ENCODE results near the gene VCL. TPM values are rescaled to one million over a fixed set of nuclear protein-coding genes. Genes with fewer than 3 reads are reported as not detected.
"Not testable (repeated sequence)": the region's sequence is repeated elsewhere in the genome, so short reads cannot be mapped to it uniquely, and the experiment has no call there.

The VCL gene
- total and polyA plus RNA-seq, 4 donors, result 4.3 to 37.8 (median 17.3) TPM

DNA sequence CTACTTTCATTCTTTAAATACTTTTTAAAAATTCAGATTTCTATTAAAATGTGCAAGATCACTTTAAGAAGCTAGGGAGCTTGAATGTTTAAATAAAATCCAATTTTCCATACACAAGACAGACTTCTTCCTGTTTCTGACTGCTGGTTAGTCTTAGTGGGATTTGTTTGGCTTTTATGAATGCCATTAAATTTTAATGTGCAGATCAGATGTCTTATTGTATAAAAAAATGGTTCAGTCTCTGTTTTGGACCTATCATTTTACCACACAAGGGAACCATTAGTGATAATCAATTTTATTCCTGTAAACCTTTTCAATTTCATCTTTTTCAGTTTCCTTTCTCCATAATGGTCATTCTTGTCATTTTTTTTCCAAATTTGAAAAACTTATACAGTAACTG lies 63.2 kb downstream of the VCL start:
- H3K27ac ChIP-seq (ENCODE audit: low read depth in 1 of 2, low read length in 2 of 2), result no peak overlapping the region
- H3K27me3 ChIP-seq (ENCODE audit: control insufficient read depth in 4 of 4, insufficient read depth in 4 of 4, low read length in 3 of 4), result no peaks in the 10 kb centered on the region
- H3K4me3 ChIP-seq (ENCODE audit: low read depth in 1 of 3, low read length in 3 of 3), result no peak overlapping the region
- no peaks in the 10 kb centered on the region for H3K9me3 ChIP-seq (ENCODE audit: control insufficient read depth in 4 of 4, low read length in 3 of 4)
- TF ChIP-seq HNF4A (conservative IDR thresholded peaks at IDR 0.05) (no peak), TAF1 (conservative IDR thresholded peaks at IDR 0.05) (no peak), JUND (IDR thresholded peaks at IDR 0.05) (no peak), MAX (IDR thresholded peaks at IDR 0.05) (no peak), RAD21 (IDR thresholded peaks at IDR 0.05) (no peak), SP1 (IDR thresholded peaks at IDR 0.05) (no peak), NR2F2 (IDR thresholded peaks at IDR 0.05) (no peak), YY1 (IDR thresholded peaks at IDR 0.05) (no peak), FOXA2 (IDR thresholded peaks at IDR 0.05) (no peak)
- TF ChIP-seq, protein P1, sequence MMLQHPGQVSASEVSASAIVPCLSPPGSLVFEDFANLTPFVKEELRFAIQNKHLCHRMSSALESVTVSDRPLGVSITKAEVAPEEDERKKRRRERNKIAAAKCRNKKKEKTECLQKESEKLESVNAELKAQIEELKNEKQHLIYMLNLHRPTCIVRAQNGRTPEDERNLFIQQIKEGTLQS (IDR thresholded peaks at IDR 0.05), result no peak
- H3K4me1 ChIP-seq (ENCODE audit: control insufficient read depth in 4 of 4, insufficient read depth in 4 of 4, low read length in 3 of 4), result peaks cover 0 to 10% (median 1%) of the 10 kb centered on the region in 4 donors
- DNase-seq (ENCODE audit: low spot score), result no peak
- H3K9ac ChIP-seq (ENCODE audit: low read depth in 1 of 2, low read length in 2 of 2), result no peak overlapping the region
- H3K36me3 ChIP-seq (ENCODE audit: control insufficient read depth in 4 of 4, insufficient read depth in 3 of 4, low read depth in 1 of 4, low read length in 3 of 4), result no peaks in the 10 kb centered on the region

GRCh38 chr10:74061978-74062377 lies 64.1 kb downstream of the VCL start:
- WGBS, result 97% methylated on average over 2 of the region's 2 CpGs
- not testable (repeated sequence) for H3K27ac ChIP-seq (ENCODE audit: low read depth in 1 of 2, low read length in 2 of 2); H3K36me3 ChIP-seq (ENCODE audit: control insufficient read depth in 4 of 4, insufficient read depth in 3 of 4, low read depth in 1 of 4, low read length in 3 of 4)

GRCh38 chr10:74063256-74063655 lies 65.3 kb downstream of the VCL start:
- H3K4me3 ChIP-seq (ENCODE audit: low read depth in 1 of 3, low read length in 3 of 3), result no peak overlapping the region
- no peaks in the 10 kb centered on the region for H3K27me3 ChIP-seq (ENCODE audit: control insufficient read depth in 4 of 4, insufficient read depth in 4 of 4, low read length in 3 of 4)
- H3K36me3 ChIP-seq (ENCODE audit: control insufficient read depth in 4 of 4, insufficient read depth in 3 of 4, low read depth in 1 of 4, low read length in 3 of 4), result no peaks in the 10 kb centered on the region
- no peaks in the 10 kb centered on the region for H3K9me3 ChIP-seq (ENCODE audit: control insufficient read depth in 4 of 4, low read length in 3 of 4)
- no peak for DNase-seq (ENCODE audit: low spot score)
- H3K4me1 ChIP-seq (ENCODE audit: control insufficient read depth in 4 of 4, insufficient read depth in 4 of 4, low read length in 3 of 4), result peaks cover 0 to 8% (median 4%) of the 10 kb centered on the region in 4 donors
- H3K27ac ChIP-seq (ENCODE audit: low read depth in 1 of 2, low read length in 2 of 2), result no peak overlapping the region
- TF ChIP-seq FOXA2 (IDR thresholded peaks at IDR 0.05), result no peak
- no peak overlapping the region for H3K9ac ChIP-seq (ENCODE audit: low read depth in 1 of 2, low read length in 2 of 2)

More at GRCh38 chr10:74061978-74062377, 64.1 kb downstream of the VCL start:
- H3K4me1 ChIP-seq (ENCODE audit: control insufficient read depth in 4 of 4, insufficient read depth in 4 of 4, low read length in 3 of 4); H3K27me3 ChIP-seq (ENCODE audit: control insufficient read depth in 4 of 4, insufficient read depth in 4 of 4, low read length in 3 of 4); H3K4me3 ChIP-seq (ENCODE audit: low read depth in 1 of 3, low read length in 3 of 3); H3K9me3 ChIP-seq (ENCODE audit: control insufficient read depth in 4 of 4, low read length in 3 of 4); H3K9ac ChIP-seq (ENCODE audit: low read depth in 1 of 2, low read length in 2 of 2); DNase-seq (ENCODE audit: low spot score): not testable (repeated sequence)

- TF ChIP-seq TAF1 (conservative IDR thresholded peaks at IDR 0.05) (no peak), FOXA2 (IDR thresholded peaks at IDR 0.05) (peak; percentile 24), HNF4G (IDR thresholded peaks at IDR 0.05) (no peak), HNF4A (conservative IDR thresholded peaks at IDR 0.05) (peak in 1 of 2 donors; percentile 33), SP1 (IDR thresholded peaks at IDR 0.05) (no peak), GABPA (IDR thresholded peaks at IDR 0.05 in 1 of 2, conservative IDR thresholded peaks at IDR 0.05 in 1 of 2) (no peak), MAX (IDR thresholded peaks at IDR 0.05) (peak; percentile 20), RAD21 (IDR thresholded peaks at IDR 0.05) (peak; percentile 13 to 48), RXRA (IDR thresholded peaks at IDR 0.05) (peak; percentile 16 to 56), CTCF (IDR thresholded peaks at IDR 0.05; ENCODE audit: low read depth, low read length, missing input control) (no peak), EGR1 (IDR thresholded peaks at IDR 0.05; ENCODE audit: low read depth in 2 of 2) (no peak), NR2F2 (IDR thresholded peaks at IDR 0.05) (peak; percentile 26)
- no peaks in the 10 kb centered on the region for H3K9me3 ChIP-seq (ENCODE audit: control insufficient read depth in 4 of 4, low read length in 3 of 4)
- no peak overlapping the region for H3K9ac ChIP-seq (ENCODE audit: low read depth in 1 of 2, low read length in 2 of 2)
- peaks cover 0 to 7% (median 3%) of the 10 kb centered on the region in 4 donors for H3K4me1 ChIP-seq (ENCODE audit: control insufficient read depth in 4 of 4, insufficient read depth in 4 of 4, low read length in 3 of 4)
- no peaks in the 10 kb centered on the region for H3K27me3 ChIP-seq (ENCODE audit: control insufficient read depth in 4 of 4, insufficient read depth in 4 of 4, low read length in 3 of 4)
- WGBS, result 31% methylated on average over 4 of the region's 4 CpGs
- H3K36me3 ChIP-seq (ENCODE audit: control insufficient read depth in 4 of 4, insufficient read depth in 3 of 4, low read depth in 1 of 4, low read length in 3 of 4), result no peaks in the 10 kb centered on the region
- no peak overlapping the region for H3K4me3 ChIP-seq (ENCODE audit: low read depth in 1 of 3, low read length in 3 of 3)
- DNase-seq (ENCODE audit: low spot score), result no peak
- H3K27ac ChIP-seq (ENCODE audit: low read depth in 1 of 2, low read length in 2 of 2), result no peak overlapping the region
These were observed 69.7 kb downstream of the VCL start for GRCh38 chr10:74067373-74068352.
